22Rv1 (cell line): Measurements from ENCODE around the gene POLR2I.

Experiments used
- CTCF ChIP-seq: fragments of 450-650 bp; IDR thresholded peaks from 2 replicates; pipeline ENCODE4 v1.5.1; 2017; ENCODE audit warnings: mild to moderate bottlenecking
- ZFX ChIP-seq: fragments of 450-650 bp; IDR thresholded peaks from 2 replicates; pipeline ENCODE4 v1.6.1; 2017; ENCODE audit warnings: antibody characterized with exemption, borderline replicate concordance

- TF ChIP-seq CTCF (no peak), ZFX (no peak)
Observed at GRCh38 chr19:36114721-36115452, at the start of gene POLR2I.
